Measurements from ENCODE around the gene ARHGAP31.

ARHGAP31 gene

DNA sequence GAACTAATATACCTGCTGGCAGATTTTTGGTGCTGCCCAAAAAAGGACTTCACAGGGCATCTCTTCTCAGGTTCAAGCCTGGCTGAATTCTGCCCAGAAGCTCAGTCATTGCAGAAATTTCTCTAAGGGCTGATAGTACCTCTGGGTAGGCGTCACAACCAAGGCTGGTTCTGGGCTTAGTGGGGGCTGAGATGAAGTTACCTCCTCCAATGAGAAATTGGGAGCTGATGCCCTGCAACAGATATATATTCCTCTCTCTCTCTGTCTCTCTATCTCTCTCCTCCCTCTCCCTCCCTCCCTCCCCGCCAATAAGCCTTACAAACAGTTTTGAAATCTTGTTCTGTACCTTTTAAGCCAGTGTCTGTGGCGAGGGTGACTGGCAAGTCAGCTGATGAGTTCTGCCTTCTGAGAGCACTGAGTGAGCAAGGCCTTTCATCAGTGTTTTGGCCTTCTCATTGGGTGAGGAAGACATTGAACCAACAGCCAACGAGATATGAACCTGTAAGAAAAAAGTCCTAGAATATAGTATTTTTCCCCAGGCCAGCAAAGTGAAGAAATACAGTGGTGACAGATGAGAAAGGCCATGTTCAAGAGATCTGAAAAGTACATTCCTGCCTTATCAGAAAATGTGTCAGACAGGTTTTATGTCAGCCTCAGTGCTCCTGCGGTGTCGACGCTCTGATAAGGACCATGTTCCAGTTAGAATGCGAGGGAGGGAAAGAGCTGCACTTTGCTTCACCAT lies 123.8 kb downstream of the ARHGAP31 start:
- H3K27ac Mint-ChIP-seq: no peak overlapping the region
- H3K27me3 Mint-ChIP-seq: no peaks in the 10 kb centered on the region
- no peak overlapping the region for H3K4me3 Mint-ChIP-seq
- no peaks in the 10 kb centered on the region for H3K9me3 Mint-ChIP-seq
- peaks cover 27% of the 10 kb centered on the region for H3K36me3 Mint-ChIP-seq (ENCODE audit: low read depth)
- no peaks in the 10 kb centered on the region for H3K4me1 Mint-ChIP-seq (ENCODE audit: low read depth)
- DNase-seq: no peak

DNA sequence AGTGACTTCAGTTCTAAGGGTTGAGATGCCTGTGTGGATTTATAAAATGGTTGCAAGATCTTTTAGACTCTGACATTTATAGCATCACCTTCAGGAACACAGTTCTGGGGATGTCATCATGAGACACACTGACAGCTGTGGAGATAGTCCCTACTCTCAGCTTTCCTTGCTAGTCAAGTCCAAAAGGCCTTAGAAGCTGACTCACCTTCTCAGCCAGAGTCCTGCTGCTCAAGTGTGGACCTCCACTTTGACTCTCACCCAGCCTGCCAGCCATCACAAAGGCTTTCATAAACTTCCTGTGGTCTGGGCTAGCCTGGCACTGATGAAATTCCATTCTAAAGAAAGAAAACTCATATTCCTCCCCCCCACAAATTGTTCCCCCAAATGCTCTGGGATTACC lies 124.5 kb downstream of the ARHGAP31 start:
- H3K4me3 Mint-ChIP-seq: no peak overlapping the region
- no peaks in the 10 kb centered on the region for H3K27me3 Mint-ChIP-seq
- no peak for DNase-seq

DNA sequence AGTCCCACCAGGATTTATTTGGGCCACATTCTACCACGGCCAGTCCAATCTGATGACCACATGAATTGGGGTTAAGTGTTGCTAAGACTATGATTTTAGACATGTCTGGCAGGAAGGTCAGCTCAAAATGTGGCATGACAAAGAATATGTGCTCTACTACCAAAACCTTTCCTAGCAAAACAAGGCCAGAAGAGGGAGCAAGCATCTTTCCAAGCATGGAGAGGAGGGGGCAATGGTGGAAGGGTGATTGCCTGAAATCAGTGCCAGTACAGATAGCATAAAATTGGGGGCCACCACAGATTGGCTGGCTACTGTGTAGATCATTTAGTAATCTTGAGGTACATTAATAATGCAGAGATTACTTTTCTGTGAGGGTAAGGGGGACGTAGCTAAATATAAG lies 126.0 kb downstream of the ARHGAP31 start:
- Mint-ChIP-seq H3K27ac (no peak overlapping the region), H3K4me3 (no peak overlapping the region), H3K27me3 (no peaks in the 10 kb centered on the region), H3K4me1 (ENCODE audit: low read depth) (no peaks in the 10 kb centered on the region), H3K36me3 (ENCODE audit: low read depth) (peaks cover 13% of the 10 kb centered on the region), H3K9me3 (peaks cover 4% of the 10 kb centered on the region)
- DNase-seq: no peak

More for the DNA sequence above, 124.5 kb downstream of the ARHGAP31 start:
- H3K27ac Mint-ChIP-seq: no peak overlapping the region
- H3K36me3 Mint-ChIP-seq (ENCODE audit: low read depth): peaks cover 27% of the 10 kb centered on the region
- no peaks in the 10 kb centered on the region for H3K9me3 Mint-ChIP-seq
- no peaks in the 10 kb centered on the region for H3K4me1 Mint-ChIP-seq (ENCODE audit: low read depth)

DNA sequence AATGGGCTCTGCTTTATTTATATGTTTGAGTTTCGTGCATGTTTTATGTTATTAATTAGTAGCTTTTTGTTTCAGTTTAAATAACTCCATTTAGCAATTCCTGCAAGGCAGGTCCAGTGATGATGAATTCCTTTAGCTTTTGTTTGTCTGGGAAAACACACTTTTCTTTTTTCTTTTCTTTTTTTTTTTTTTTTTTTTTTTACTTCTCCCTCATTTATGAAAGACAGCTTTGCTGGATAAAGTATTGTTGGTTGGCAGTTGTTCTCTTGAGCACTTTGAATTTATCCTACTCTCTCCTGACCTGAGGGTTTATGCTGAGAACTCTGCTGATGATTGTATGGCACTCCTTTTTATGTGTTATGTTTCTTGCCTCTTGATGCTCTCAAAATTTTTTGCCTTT lies 133.5 kb downstream of the ARHGAP31 start:
- H3K9me3 Mint-ChIP-seq: peaks cover 59% of the 10 kb centered on the region
- H3K36me3 Mint-ChIP-seq (ENCODE audit: low read depth): peaks cover 57% of the 10 kb centered on the region
- no peak overlapping the region for H3K4me3 Mint-ChIP-seq
- no peak for DNase-seq
- H3K27me3 Mint-ChIP-seq: no peaks in the 10 kb centered on the region
- H3K27ac Mint-ChIP-seq: no peak overlapping the region
- no peaks in the 10 kb centered on the region for H3K4me1 Mint-ChIP-seq (ENCODE audit: low read depth)

DNA sequence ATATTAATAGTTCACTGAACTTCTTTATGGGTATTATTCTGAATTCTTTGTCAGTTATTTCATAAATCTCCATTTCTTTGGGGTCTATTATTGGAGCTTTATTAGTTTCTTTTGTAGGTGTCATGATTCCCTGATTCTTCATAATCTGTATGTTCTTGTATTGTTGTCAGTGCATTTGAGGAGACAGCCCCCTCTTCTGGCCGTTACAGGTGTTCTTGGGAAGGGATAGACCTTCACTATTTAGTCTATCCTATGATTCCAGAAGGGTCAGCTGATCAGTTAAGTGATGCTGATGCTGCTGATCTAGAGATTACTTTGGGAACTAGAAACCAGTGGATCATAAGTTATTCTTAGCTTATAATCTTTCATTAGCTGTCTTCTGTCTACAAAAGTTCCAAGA lies 134.4 kb downstream of the ARHGAP31 start:
- H3K4me1 Mint-ChIP-seq (ENCODE audit: low read depth): no peaks in the 10 kb centered on the region
- peaks cover 65% of the 10 kb centered on the region for H3K36me3 Mint-ChIP-seq (ENCODE audit: low read depth)
- H3K27me3 Mint-ChIP-seq: no peaks in the 10 kb centered on the region
- H3K4me3 Mint-ChIP-seq: no peak overlapping the region
- H3K27ac Mint-ChIP-seq: no peak overlapping the region
- peaks cover 59% of the 10 kb centered on the region for H3K9me3 Mint-ChIP-seq
- DNase-seq: no peak

DNA sequence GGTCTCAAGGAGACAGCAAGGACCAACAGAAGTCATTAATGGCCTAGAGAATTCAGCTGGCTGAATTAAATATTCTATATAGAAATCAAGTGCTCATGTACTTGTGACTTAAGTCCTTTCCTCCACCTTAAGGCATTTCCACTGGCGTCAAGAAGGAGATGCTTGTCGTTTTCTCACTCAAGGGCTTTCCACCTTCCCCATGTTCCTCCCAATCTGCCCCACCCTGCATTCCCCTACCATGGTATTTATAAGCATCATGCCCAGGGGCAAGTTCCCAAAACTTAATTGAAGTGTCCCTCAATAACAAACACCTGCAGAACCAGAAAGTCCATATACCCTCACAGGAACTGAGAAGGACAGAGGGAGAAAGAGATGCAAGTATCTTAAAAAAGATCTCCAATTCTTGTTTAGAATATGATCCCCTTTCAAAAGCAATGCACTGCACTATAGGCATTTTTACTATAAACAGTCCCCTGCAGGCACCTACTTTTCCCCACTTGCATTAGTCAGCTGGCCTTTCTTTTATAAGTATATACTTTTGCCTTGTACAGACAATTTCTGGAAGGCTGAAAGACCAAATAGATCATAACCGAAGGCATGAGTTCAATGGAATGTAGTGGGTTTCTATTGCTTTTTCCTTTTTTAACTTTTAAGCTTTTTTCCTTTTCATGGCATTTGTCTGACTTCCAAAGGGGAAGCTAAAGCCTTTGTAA lies 139.6 kb downstream of the ARHGAP31 start:
- no peaks in the 10 kb centered on the region for H3K4me1 Mint-ChIP-seq (ENCODE audit: low read depth)
- H3K9me3 Mint-ChIP-seq: peaks cover 24% of the 10 kb centered on the region
- H3K4me3 Mint-ChIP-seq: no peak overlapping the region
- DNase-seq: no peak
- H3K27ac Mint-ChIP-seq: no peak overlapping the region
- peaks cover 98% of the 10 kb centered on the region for H3K36me3 Mint-ChIP-seq (ENCODE audit: low read depth)
- H3K27me3 Mint-ChIP-seq: no peaks in the 10 kb centered on the region

DNA sequence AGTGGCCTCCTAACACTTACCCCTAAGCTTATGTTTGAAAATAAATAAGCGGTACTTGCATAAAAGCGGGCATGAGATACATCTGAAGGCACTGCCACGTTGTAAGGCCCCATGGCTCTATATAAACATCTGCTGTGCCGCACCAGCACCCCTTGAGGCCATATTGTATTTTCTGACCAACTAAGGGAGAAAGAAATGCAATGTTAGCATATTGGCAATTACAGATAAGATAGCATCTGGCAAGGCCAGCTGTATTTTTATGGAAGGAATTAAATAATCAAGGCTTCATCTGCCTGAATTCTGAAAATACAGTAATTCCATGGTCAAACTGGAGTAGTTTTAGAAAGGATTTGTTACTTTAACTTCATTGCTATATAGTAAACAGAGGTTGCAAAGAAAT lies 140.5 kb downstream of the ARHGAP31 start:
- no peaks in the 10 kb centered on the region for H3K27me3 Mint-ChIP-seq
- no peak overlapping the region for H3K4me3 Mint-ChIP-seq
- H3K36me3 Mint-ChIP-seq (ENCODE audit: low read depth): peaks cover 94% of the 10 kb centered on the region
- no peak overlapping the region for H3K27ac Mint-ChIP-seq
- DNase-seq: no peak
- H3K9me3 Mint-ChIP-seq: peaks cover 16% of the 10 kb centered on the region
- no peaks in the 10 kb centered on the region for H3K4me1 Mint-ChIP-seq (ENCODE audit: low read depth)

DNA sequence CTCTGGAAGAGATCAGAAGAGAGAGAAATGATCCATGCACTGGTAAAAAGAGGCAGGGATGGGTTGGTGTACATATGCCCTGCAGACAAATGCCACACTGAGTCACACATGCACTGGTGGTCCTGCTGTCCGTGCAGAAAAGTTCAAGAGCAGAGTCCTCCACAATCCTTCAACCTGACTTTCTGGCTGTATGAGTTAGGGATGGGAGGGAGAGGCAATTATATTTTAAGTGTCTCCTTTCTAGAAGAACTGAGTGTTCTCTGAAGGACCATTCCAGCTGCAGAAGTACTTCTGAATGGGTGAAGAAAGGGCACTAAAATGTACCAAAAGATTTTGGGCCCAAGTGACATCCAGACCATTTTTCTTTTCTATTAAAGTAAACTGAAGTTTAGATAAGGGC lies 142.8 kb downstream of the ARHGAP31 start:
- H3K36me3 Mint-ChIP-seq (ENCODE audit: low read depth): peaks cover 95% of the 10 kb centered on the region
- peaks cover under 1% of the 10 kb centered on the region for H3K9me3 Mint-ChIP-seq
- no peak for DNase-seq
- H3K27ac Mint-ChIP-seq: no peak overlapping the region
- no peaks in the 10 kb centered on the region for H3K27me3 Mint-ChIP-seq
- no peak overlapping the region for H3K4me3 Mint-ChIP-seq
- no peaks in the 10 kb centered on the region for H3K4me1 Mint-ChIP-seq (ENCODE audit: low read depth)

DNA sequence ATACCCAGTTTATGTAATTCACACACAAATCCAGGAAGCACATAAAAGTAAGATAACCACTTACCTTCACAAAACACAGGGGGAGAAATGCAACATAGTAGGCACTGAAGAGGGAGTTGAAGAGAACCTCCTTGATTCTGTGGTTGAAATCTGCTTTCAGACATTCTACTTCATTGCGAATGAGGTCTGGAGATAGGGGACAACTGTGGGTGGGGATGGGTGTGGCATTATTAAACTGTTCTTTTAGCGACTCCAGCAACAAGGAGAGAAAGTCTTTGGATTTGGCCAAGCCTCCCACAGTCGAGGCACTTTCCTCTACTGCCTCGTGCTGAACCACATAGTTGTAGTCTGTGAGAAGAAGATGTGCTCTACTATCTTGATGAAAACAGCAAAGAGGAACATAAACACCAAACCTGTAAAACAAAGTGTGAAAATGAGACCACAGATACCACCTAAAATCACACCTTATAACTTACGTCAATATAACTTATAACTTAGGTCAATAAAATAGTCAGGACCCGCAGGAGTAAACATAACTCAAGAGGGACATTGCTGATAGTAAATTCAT lies 143.6 kb downstream of the ARHGAP31 start:
- no peaks in the 10 kb centered on the region for H3K4me1 Mint-ChIP-seq (ENCODE audit: low read depth)
- no peaks in the 10 kb centered on the region for H3K27me3 Mint-ChIP-seq
- peaks cover 95% of the 10 kb centered on the region for H3K36me3 Mint-ChIP-seq (ENCODE audit: low read depth)
- H3K9me3 Mint-ChIP-seq: no peaks in the 10 kb centered on the region
- no peak for DNase-seq
- H3K4me3 Mint-ChIP-seq: no peak overlapping the region
- H3K27ac Mint-ChIP-seq: no peak overlapping the region

DNA sequence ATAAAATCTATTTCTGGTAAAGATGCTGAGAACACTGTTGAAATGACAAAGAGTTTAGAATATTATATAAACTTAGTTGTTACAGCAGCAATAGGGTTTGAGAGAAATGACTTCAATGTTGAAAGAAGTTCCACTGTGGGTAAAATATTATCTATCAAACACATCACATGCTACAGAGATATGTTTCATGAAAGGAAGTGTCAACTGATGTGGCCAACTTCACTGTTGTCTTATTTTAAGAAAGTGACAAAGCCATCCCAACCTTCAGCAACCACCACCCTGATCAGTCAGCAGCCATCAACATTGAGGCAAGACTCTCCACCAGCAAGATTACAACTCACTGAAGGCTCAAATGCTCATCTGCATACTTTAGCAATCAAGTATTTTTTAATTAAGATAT lies 149.0 kb downstream of the ARHGAP31 start:
- no peaks in the 10 kb centered on the region for H3K9me3 Mint-ChIP-seq
- no peak overlapping the region for H3K27ac Mint-ChIP-seq

DNA sequence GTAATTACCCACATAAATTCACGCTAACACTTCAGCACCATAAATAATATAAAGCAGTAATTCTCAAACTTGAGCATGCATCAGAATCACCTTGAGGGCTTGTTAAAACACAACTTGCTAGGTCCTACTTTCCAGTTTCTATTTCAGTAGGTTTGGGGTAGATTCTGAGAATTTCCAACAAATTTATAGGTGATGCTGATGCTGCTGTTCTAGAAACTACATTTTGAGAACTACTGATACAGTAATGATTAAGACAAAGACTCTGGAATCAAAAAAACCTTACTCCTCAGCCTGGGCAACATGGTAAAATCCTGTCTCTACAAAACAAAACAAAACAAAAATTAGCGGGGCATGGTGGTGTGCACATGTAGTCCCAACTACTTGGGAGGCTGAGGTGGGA lies 150.4 kb downstream of the ARHGAP31 start:
- no peaks in the 10 kb centered on the region for H3K27me3 Mint-ChIP-seq
- H3K36me3 Mint-ChIP-seq (ENCODE audit: low read depth): peaks cover 81% of the 10 kb centered on the region
- no peak for DNase-seq
- peak overlapping the region; percentile 20 for H3K27ac Mint-ChIP-seq
- no peak overlapping the region for H3K4me3 Mint-ChIP-seq
- no peaks in the 10 kb centered on the region for H3K9me3 Mint-ChIP-seq
- H3K4me1 Mint-ChIP-seq (ENCODE audit: low read depth): peaks cover 9% of the 10 kb centered on the region

More for the DNA sequence above, 149.0 kb downstream of the ARHGAP31 start:
- DNase-seq: no peak
- no peaks in the 10 kb centered on the region for H3K27me3 Mint-ChIP-seq
- peaks cover 81% of the 10 kb centered on the region for H3K36me3 Mint-ChIP-seq (ENCODE audit: low read depth)
- H3K4me1 Mint-ChIP-seq (ENCODE audit: low read depth): peaks cover 9% of the 10 kb centered on the region
- no peak overlapping the region for H3K4me3 Mint-ChIP-seq

DNA sequence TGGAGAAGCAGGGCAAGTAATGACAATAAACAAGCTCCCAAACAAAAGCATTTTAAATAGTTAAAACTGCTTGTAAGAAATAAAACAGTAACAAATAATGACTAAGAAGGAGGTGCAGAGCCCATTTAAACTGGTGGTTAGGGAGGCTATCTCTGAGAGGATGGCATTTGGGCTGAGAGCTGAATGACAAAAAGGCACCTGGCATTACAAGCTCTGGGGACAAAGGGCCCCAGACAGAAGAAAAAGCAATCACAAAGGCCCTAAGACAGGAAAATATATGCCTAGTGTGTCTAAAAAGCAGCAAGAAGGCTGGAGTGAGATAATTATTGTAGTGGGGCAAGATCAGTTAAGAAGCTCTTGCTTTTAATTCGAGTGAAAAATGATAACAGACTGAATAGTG lies 159.6 kb downstream of the ARHGAP31 start:
- H3K27ac Mint-ChIP-seq: no peak overlapping the region
- DNase-seq: no peak

DNA sequence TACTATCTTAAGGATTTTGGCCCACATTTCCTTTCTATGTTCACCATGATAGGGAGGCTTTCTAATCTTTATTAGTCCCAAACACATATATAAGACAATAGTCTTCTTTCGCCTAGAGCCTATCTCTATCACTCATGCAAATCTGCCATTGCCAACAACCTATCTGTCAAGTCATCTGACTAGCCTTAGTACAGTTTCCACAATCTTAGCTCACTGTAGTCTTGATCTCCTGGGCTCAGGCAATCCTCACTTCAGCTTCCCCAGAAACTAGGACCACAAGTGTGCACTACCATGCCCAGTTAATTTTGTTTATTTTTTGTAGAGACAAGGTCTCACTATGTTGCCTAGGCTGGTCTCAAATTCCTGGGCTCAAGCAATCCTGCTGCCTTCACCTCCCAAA lies 162.3 kb downstream of the ARHGAP31 start:
- H3K4me1 Mint-ChIP-seq (ENCODE audit: low read depth): peaks cover 30% of the 10 kb centered on the region
- no peak for DNase-seq
- H3K27me3 Mint-ChIP-seq: no peaks in the 10 kb centered on the region
- no peak overlapping the region for H3K4me3 Mint-ChIP-seq
- no peaks in the 10 kb centered on the region for H3K9me3 Mint-ChIP-seq
- H3K36me3 Mint-ChIP-seq (ENCODE audit: low read depth): peaks cover 91% of the 10 kb centered on the region
- H3K27ac Mint-ChIP-seq: no peak overlapping the region

More for the DNA sequence above, 159.6 kb downstream of the ARHGAP31 start:
- Mint-ChIP-seq H3K36me3 (ENCODE audit: low read depth) (peaks cover 89% of the 10 kb centered on the region), H3K27me3 (no peaks in the 10 kb centered on the region), H3K9me3 (no peaks in the 10 kb centered on the region), H3K4me3 (no peak overlapping the region), H3K4me1 (ENCODE audit: low read depth) (peaks cover 12% of the 10 kb centered on the region)

DNA sequence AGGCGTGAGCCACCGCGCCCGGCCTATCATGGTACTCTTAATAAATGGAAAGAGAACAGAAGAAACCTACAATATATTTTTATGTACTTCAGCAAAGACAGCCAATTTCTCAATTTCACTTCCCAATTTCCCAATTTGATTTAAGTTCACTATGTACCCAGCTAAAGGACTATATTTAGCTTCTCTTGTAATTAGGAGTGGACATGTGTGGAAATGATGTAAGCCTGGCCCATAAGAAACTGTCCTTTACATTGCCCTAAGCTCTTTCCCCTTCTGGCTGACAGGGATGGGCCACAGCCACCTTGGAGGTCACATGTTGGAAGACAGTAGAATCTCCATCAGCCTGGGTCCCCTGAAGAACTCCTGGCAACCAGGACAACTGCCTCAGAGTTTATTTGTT lies 163.1 kb downstream of the ARHGAP31 start:
- H3K4me1 Mint-ChIP-seq (ENCODE audit: low read depth): peaks cover 38% of the 10 kb centered on the region
- H3K27me3 Mint-ChIP-seq: no peaks in the 10 kb centered on the region
- H3K27ac Mint-ChIP-seq: no peak overlapping the region
- no peak for DNase-seq
- H3K9me3 Mint-ChIP-seq: no peaks in the 10 kb centered on the region
- peaks cover 92% of the 10 kb centered on the region for H3K36me3 Mint-ChIP-seq (ENCODE audit: low read depth)
- no peak overlapping the region for H3K4me3 Mint-ChIP-seq
